ENCODE results near the gene OR10A4. TPM values are rescaled to one million over a fixed set of nuclear protein-coding genes. Genes with fewer than 3 reads are reported as not detected.

Gene OR10A4
- total and polyA plus RNA-seq, 2 of the 4 experiments (the other 2 are of a cell fraction): not detected

DNA sequence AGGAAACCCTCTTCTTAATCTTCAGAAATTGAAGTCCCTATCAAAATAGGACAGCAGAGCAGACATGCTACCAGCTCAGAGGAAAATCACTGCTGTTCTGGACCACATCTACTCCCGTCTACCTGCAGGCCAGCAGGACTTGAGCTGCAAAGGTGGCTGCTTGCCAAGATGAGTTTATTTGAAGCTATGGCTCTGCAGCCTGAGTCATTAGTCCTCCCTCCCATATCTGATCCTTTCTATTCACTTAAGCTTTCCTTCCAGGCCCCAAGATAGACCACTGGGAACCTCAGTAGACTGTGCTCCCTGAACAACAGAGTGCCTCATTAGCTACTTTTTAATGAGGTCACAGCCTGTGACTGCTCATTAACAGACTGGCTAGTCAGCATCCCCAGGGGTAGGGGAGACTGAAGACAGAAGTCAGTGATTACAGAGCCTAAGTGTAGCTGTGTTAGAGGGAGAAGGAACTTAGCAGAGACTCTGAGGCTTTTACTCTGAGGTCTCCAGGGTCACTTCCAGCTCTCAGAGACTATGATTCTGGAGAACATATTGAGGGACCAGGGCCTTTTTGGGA lies 20.4 kb upstream of the OR10A4 start:
- no peaks in the 10 kb centered on the region for H3K9me1 ChIP-seq (ENCODE audit: insufficient read depth, low read length)
- TF ChIP-seq CEBPB (IDR thresholded peaks at IDR 0.05; ENCODE audit: low read depth, low read length) (no peak), BHLHE40 (IDR thresholded peaks at IDR 0.05; ENCODE audit: low read depth, low read length) (no peak), MAZ (IDR thresholded peaks at IDR 0.05; ENCODE audit: borderline replicate concordance, low read depth, low read length) (no peak), SMC3 (IDR thresholded peaks at IDR 0.05; ENCODE audit: low read depth, low read length) (no peak)
- no peak overlapping the region for H3K56ac ChIP-seq (ENCODE audit: extremely low read depth, insufficient read depth, low read length)
- intact Hi-C loops (cut with micrococcal nuclease) (no loop called here), dilution Hi-C loops (cut with HindIII; ENCODE audit: low sequenced_read_pairs, unreplicated experiment) (no loop called here), in situ Hi-C loops (cut with MboI; ENCODE audit: low sequenced_read_pairs) (no loop called here)
- no peak overlapping the region for H4K8ac ChIP-seq (ENCODE audit: low read depth in 2 of 2, low read length in 2 of 2)
- peak; percentile 67 for DNase-seq
- no peak overlapping the region for H2AK5ac ChIP-seq (ENCODE audit: low read depth, low read length)
- no peak overlapping the region for H3K4ac ChIP-seq (ENCODE audit: low read depth, low read length)
- H3K23ac ChIP-seq (ENCODE audit: low read depth, low read length): no peak overlapping the region
- H4K20me1 ChIP-seq (ENCODE audit: insufficient read depth, low read length): no peaks in the 10 kb centered on the region; the same call in 1 of the 2 replicates
- no peak overlapping the region for H3K27ac ChIP-seq (ENCODE audit: insufficient read depth, low read length)
- no peak overlapping the region for H2BK20ac ChIP-seq (ENCODE audit: low read depth, low read length)
- no peak overlapping the region for H2BK15ac ChIP-seq (ENCODE audit: low read depth, low read length)
- no peak overlapping the region for H3K4me3 ChIP-seq (ENCODE audit: insufficient read depth, low read depth, low read length)
- H2AK9ac ChIP-seq (replicated peaks; ENCODE audit: low read depth, low read length, poor library complexity): no peak overlapping the region
- no peaks in the 10 kb centered on the region for H3K79me1 ChIP-seq (ENCODE audit: low read depth in 1 of 2, low read length in 2 of 2)
- no peak overlapping the region for H4K91ac ChIP-seq (ENCODE audit: insufficient read depth, low read depth, low read length)
- H2BK120ac ChIP-seq (ENCODE audit: low read depth, low read length): no peak overlapping the region
- H3K14ac ChIP-seq (replicated peaks; ENCODE audit: low read depth, low read length): no peak overlapping the region
- no peak overlapping the region for H4K5ac ChIP-seq (ENCODE audit: low read depth, low read length)
- no peaks in the 10 kb centered on the region for H3K36me3 ChIP-seq (ENCODE audit: control insufficient read depth, insufficient read depth, low read length)
- ChIA-PET CTCF (no interaction called here), POLR2A (ENCODE audit: unreplicated experiment) (no interaction called here)
- no TSS peak for BruUV-seq (replicated peaks)
- H3K4me2 ChIP-seq (ENCODE audit: low read depth, low read length): no peak overlapping the region; the same call in 1 of the 2 replicates
- peak; percentile 44 for ATAC-seq (ENCODE audit: low read depth)
- H3K4me1 ChIP-seq (ENCODE audit: control insufficient read depth, insufficient read depth, low read length): peaks cover 4% of the 10 kb centered on the region
- peaks cover 1% of the 10 kb centered on the region; the same call in 1 of the 2 replicates for H3K9me3 ChIP-seq (ENCODE audit: control insufficient read depth, insufficient read depth, low read length)
- no peak overlapping the region for H2AFZ ChIP-seq (replicated peaks; ENCODE audit: low read length, poor library complexity)
- H3K9ac ChIP-seq (ENCODE audit: low read depth, low read length): no peak overlapping the region
- no peak overlapping the region for H2BK5ac ChIP-seq (ENCODE audit: low read depth, low read length, poor library complexity, severe bottlenecking)
- H3K27me3 ChIP-seq (ENCODE audit: control insufficient read depth, insufficient read depth, low read length): no peaks in the 10 kb centered on the region
- H3K18ac ChIP-seq (ENCODE audit: low read depth, low read length): peak overlapping the region; percentile 52; the same call in 1 of the 2 replicates
- 60% methylated on average over 1 of the region's 1 CpG; no CpG with 5 or more reads in 1 of the 2 experiments for WGBS, 2 experiments (ENCODE audit: extremely low coverage in 2 of 2, insufficient read length in 1 of 2)

Measured in IMR-90 (cell line).